ENCODE results near the gene OLFM3.

The OLFM3 gene

GRCh38 chr1:101875891-101876290 lies 120.8 kb downstream of the OLFM3 start:
- Histone ChIP-seq H3K27me3 (replicated peaks; ENCODE audit: control insufficient read depth, insufficient read depth, low read length, poor library complexity, severe bottlenecking) (no peaks in the 10 kb centered on the region), H3K27ac (ENCODE audit: insufficient read depth, low read length, poor library complexity, severe bottlenecking) (no peak overlapping the region), H3K9me3 (ENCODE audit: control insufficient read depth, low read length) (no peaks in the 10 kb centered on the region), H3K4me1 (ENCODE audit: control insufficient read depth, insufficient read depth, low read length, poor library complexity, severe bottlenecking) (no peaks in the 10 kb centered on the region), H3K4me3 (ENCODE audit: insufficient read depth, low read depth, low read length, poor library complexity, severe bottlenecking) (no peak overlapping the region), H3K36me3 (ENCODE audit: control insufficient read depth, insufficient read depth, low read length) (no peaks in the 10 kb centered on the region)
- no peak for DNase-seq

GRCh38 chr1:101873672-101874071 lies 123.1 kb downstream of the OLFM3 start:
- no peak overlapping the region for H3K4me3 ChIP-seq (ENCODE audit: insufficient read depth, low read depth, low read length, poor library complexity, severe bottlenecking)
- no peaks in the 10 kb centered on the region for H3K36me3 ChIP-seq (ENCODE audit: control insufficient read depth, insufficient read depth, low read length)
- H3K9me3 ChIP-seq (ENCODE audit: control insufficient read depth, low read length), result no peaks in the 10 kb centered on the region
- H3K27me3 ChIP-seq (replicated peaks; ENCODE audit: control insufficient read depth, insufficient read depth, low read length, poor library complexity, severe bottlenecking), result no peaks in the 10 kb centered on the region
- no peaks in the 10 kb centered on the region for H3K4me1 ChIP-seq (ENCODE audit: control insufficient read depth, insufficient read depth, low read length, poor library complexity, severe bottlenecking)
- H3K27ac ChIP-seq (ENCODE audit: insufficient read depth, low read length, poor library complexity, severe bottlenecking), result no peak overlapping the region
- DNase-seq, result no peak

- no peaks in the 10 kb centered on the region for H3K9me3 ChIP-seq (ENCODE audit: control insufficient read depth, low read length)
- no peak for DNase-seq
- no peak overlapping the region for H3K27ac ChIP-seq (ENCODE audit: insufficient read depth, low read length, poor library complexity, severe bottlenecking)
- no peaks in the 10 kb centered on the region for H3K27me3 ChIP-seq (replicated peaks; ENCODE audit: control insufficient read depth, insufficient read depth, low read length, poor library complexity, severe bottlenecking)
- no peak overlapping the region for H3K4me3 ChIP-seq (ENCODE audit: insufficient read depth, low read depth, low read length, poor library complexity, severe bottlenecking)
- no peaks in the 10 kb centered on the region for H3K4me1 ChIP-seq (ENCODE audit: control insufficient read depth, insufficient read depth, low read length, poor library complexity, severe bottlenecking)
- H3K36me3 ChIP-seq (ENCODE audit: control insufficient read depth, insufficient read depth, low read length), result no peaks in the 10 kb centered on the region
Observed at GRCh38 chr1:101859941-101860340, 136.8 kb downstream of the OLFM3 start.

- Histone ChIP-seq H3K27ac (ENCODE audit: insufficient read depth, low read length, poor library complexity, severe bottlenecking) (no peak overlapping the region), H3K9me3 (ENCODE audit: control insufficient read depth, low read length) (no peaks in the 10 kb centered on the region), H3K36me3 (ENCODE audit: control insufficient read depth, insufficient read depth, low read length) (no peaks in the 10 kb centered on the region), H3K4me3 (ENCODE audit: insufficient read depth, low read depth, low read length, poor library complexity, severe bottlenecking) (no peak overlapping the region), H3K4me1 (ENCODE audit: control insufficient read depth, insufficient read depth, low read length, poor library complexity, severe bottlenecking) (no peaks in the 10 kb centered on the region), H3K27me3 (replicated peaks; ENCODE audit: control insufficient read depth, insufficient read depth, low read length, poor library complexity, severe bottlenecking) (no peaks in the 10 kb centered on the region)
- no peak for DNase-seq
Observed at GRCh38 chr1:101854271-101854670, 142.5 kb downstream of the OLFM3 start.

GRCh38 chr1:101852936-101853335 lies 143.8 kb downstream of the OLFM3 start:
- no peaks in the 10 kb centered on the region for H3K9me3 ChIP-seq (ENCODE audit: control insufficient read depth, low read length)
- no peak for DNase-seq
- no peaks in the 10 kb centered on the region for H3K36me3 ChIP-seq (ENCODE audit: control insufficient read depth, insufficient read depth, low read length)
- no peak overlapping the region for H3K27ac ChIP-seq (ENCODE audit: insufficient read depth, low read length, poor library complexity, severe bottlenecking)
- no peaks in the 10 kb centered on the region for H3K27me3 ChIP-seq (replicated peaks; ENCODE audit: control insufficient read depth, insufficient read depth, low read length, poor library complexity, severe bottlenecking)
- no peak overlapping the region for H3K4me3 ChIP-seq (ENCODE audit: insufficient read depth, low read depth, low read length, poor library complexity, severe bottlenecking)
- H3K4me1 ChIP-seq (ENCODE audit: control insufficient read depth, insufficient read depth, low read length, poor library complexity, severe bottlenecking), result no peaks in the 10 kb centered on the region

- Histone ChIP-seq H3K27ac (ENCODE audit: insufficient read depth, low read length, poor library complexity, severe bottlenecking) (no peak overlapping the region), H3K4me3 (ENCODE audit: insufficient read depth, low read depth, low read length, poor library complexity, severe bottlenecking) (no peak overlapping the region), H3K9me3 (ENCODE audit: control insufficient read depth, low read length) (no peaks in the 10 kb centered on the region), H3K4me1 (ENCODE audit: control insufficient read depth, insufficient read depth, low read length, poor library complexity, severe bottlenecking) (no peaks in the 10 kb centered on the region), H3K27me3 (replicated peaks; ENCODE audit: control insufficient read depth, insufficient read depth, low read length, poor library complexity, severe bottlenecking) (no peaks in the 10 kb centered on the region), H3K36me3 (ENCODE audit: control insufficient read depth, insufficient read depth, low read length) (no peaks in the 10 kb centered on the region)
- no peak for DNase-seq
Observed at GRCh38 chr1:101849356-101849755, 147.4 kb downstream of the OLFM3 start.

- no peak overlapping the region for H3K4me3 ChIP-seq (ENCODE audit: insufficient read depth, low read depth, low read length, poor library complexity, severe bottlenecking)
- H3K4me1 ChIP-seq (ENCODE audit: control insufficient read depth, insufficient read depth, low read length, poor library complexity, severe bottlenecking), result no peaks in the 10 kb centered on the region
- DNase-seq, result no peak
- no peaks in the 10 kb centered on the region for H3K36me3 ChIP-seq (ENCODE audit: control insufficient read depth, insufficient read depth, low read length)
- H3K27me3 ChIP-seq (replicated peaks; ENCODE audit: control insufficient read depth, insufficient read depth, low read length, poor library complexity, severe bottlenecking), result no peaks in the 10 kb centered on the region
- H3K27ac ChIP-seq (ENCODE audit: insufficient read depth, low read length, poor library complexity, severe bottlenecking), result no peak overlapping the region
- no peaks in the 10 kb centered on the region for H3K9me3 ChIP-seq (ENCODE audit: control insufficient read depth, low read length)
Observed at GRCh38 chr1:101847626-101848025, 149.1 kb downstream of the OLFM3 start.

- DNase-seq, result no peak
- Histone ChIP-seq H3K27ac (ENCODE audit: insufficient read depth, low read length, poor library complexity, severe bottlenecking) (no peak overlapping the region), H3K4me3 (ENCODE audit: insufficient read depth, low read depth, low read length, poor library complexity, severe bottlenecking) (no peak overlapping the region), H3K27me3 (replicated peaks; ENCODE audit: control insufficient read depth, insufficient read depth, low read length, poor library complexity, severe bottlenecking) (no peaks in the 10 kb centered on the region), H3K9me3 (ENCODE audit: control insufficient read depth, low read length) (no peaks in the 10 kb centered on the region), H3K36me3 (ENCODE audit: control insufficient read depth, insufficient read depth, low read length) (no peaks in the 10 kb centered on the region), H3K4me1 (ENCODE audit: control insufficient read depth, insufficient read depth, low read length, poor library complexity, severe bottlenecking) (no peaks in the 10 kb centered on the region)
Observed at GRCh38 chr1:101846820-101847219, 149.9 kb downstream of the OLFM3 start.

GRCh38 chr1:101843160-101843559 lies 153.6 kb downstream of the OLFM3 start:
- H3K27me3 ChIP-seq (replicated peaks; ENCODE audit: control insufficient read depth, insufficient read depth, low read length, poor library complexity, severe bottlenecking), result no peaks in the 10 kb centered on the region
- H3K36me3 ChIP-seq (ENCODE audit: control insufficient read depth, insufficient read depth, low read length), result no peaks in the 10 kb centered on the region
- no peak for DNase-seq

GRCh38 chr1:101841824-101842223 lies 154.9 kb downstream of the OLFM3 start:
- DNase-seq, result no peak
- Histone ChIP-seq H3K36me3 (ENCODE audit: control insufficient read depth, insufficient read depth, low read length) (no peaks in the 10 kb centered on the region), H3K27me3 (replicated peaks; ENCODE audit: control insufficient read depth, insufficient read depth, low read length, poor library complexity, severe bottlenecking) (no peaks in the 10 kb centered on the region), H3K27ac (ENCODE audit: insufficient read depth, low read length, poor library complexity, severe bottlenecking) (no peak overlapping the region), H3K4me1 (ENCODE audit: control insufficient read depth, insufficient read depth, low read length, poor library complexity, severe bottlenecking) (no peaks in the 10 kb centered on the region), H3K4me3 (ENCODE audit: insufficient read depth, low read depth, low read length, poor library complexity, severe bottlenecking) (no peak overlapping the region), H3K9me3 (ENCODE audit: control insufficient read depth, low read length) (no peaks in the 10 kb centered on the region)

More at GRCh38 chr1:101843160-101843559, 153.6 kb downstream of the OLFM3 start:
- no peaks in the 10 kb centered on the region for H3K4me1 ChIP-seq (ENCODE audit: control insufficient read depth, insufficient read depth, low read length, poor library complexity, severe bottlenecking)
- H3K4me3 ChIP-seq (ENCODE audit: insufficient read depth, low read depth, low read length, poor library complexity, severe bottlenecking), result no peak overlapping the region
- no peaks in the 10 kb centered on the region for H3K9me3 ChIP-seq (ENCODE audit: control insufficient read depth, low read length)
- H3K27ac ChIP-seq (ENCODE audit: insufficient read depth, low read length, poor library complexity, severe bottlenecking), result no peak overlapping the region

- no peak overlapping the region for H3K27ac ChIP-seq (ENCODE audit: insufficient read depth, low read length, poor library complexity, severe bottlenecking)
- no peak overlapping the region for H3K4me3 ChIP-seq (ENCODE audit: insufficient read depth, low read depth, low read length, poor library complexity, severe bottlenecking)
- H3K36me3 ChIP-seq (ENCODE audit: control insufficient read depth, insufficient read depth, low read length), result no peaks in the 10 kb centered on the region
- no peaks in the 10 kb centered on the region for H3K27me3 ChIP-seq (replicated peaks; ENCODE audit: control insufficient read depth, insufficient read depth, low read length, poor library complexity, severe bottlenecking)
- H3K9me3 ChIP-seq (ENCODE audit: control insufficient read depth, low read length), result no peaks in the 10 kb centered on the region
- DNase-seq, result no peak
- H3K4me1 ChIP-seq (ENCODE audit: control insufficient read depth, insufficient read depth, low read length, poor library complexity, severe bottlenecking), result no peaks in the 10 kb centered on the region
Observed at GRCh38 chr1:101835988-101836387, 160.7 kb downstream of the OLFM3 start.
